Lower leg skin (tissue), 4 donors: ENCODE data around the gene SIPA1. TPM values are rescaled to one million over a fixed set of nuclear protein-coding genes. Genes with fewer than 3 reads are reported as not detected.

Experiments used
- DNase-seq, 2 donors: peaks; one replicate each; pipeline ENCODE4 v3.0.0-alpha.2; 2019; ENCODE audit warnings: low spot score in 2 of 2
- H3K4me3 ChIP-seq: fragments of 200-600 bp; sonication (generic); 2 replicates; pipeline ENCODE4 v1.5.1; 2017; ENCODE audit warnings: mild to moderate bottlenecking, low read depth; ENCODE audit not compliant: poor library complexity, severe bottlenecking
- CTCF ChIP-seq, 3 donors: fragments of 450-650 bp; IDR thresholded peaks; one replicate each; pipeline ENCODE4 v1.5.1; 2016; ENCODE audit warnings: antibody characterized with exemption in 3 of 3, mild to moderate bottlenecking in 3 of 3, moderate library complexity in 2 of 3
- POLR2A ChIP-seq, 2 donors: fragments of 450-650 bp; IDR thresholded peaks; one replicate each; pipeline ENCODE4 v1.6.1; 2016 to 2017; ENCODE audit warnings: antibody characterized with exemption in 2 of 2, mild to moderate bottlenecking in 1 of 2, moderate library complexity in 1 of 2
- WGBS, 2 donors: methylation state at CpG; one replicate each; pipeline ENCODE4 v1.1.5; 2018; 5-methylcytosine and 5-hydroxymethylcytosine counted together
- intact Hi-C: fragments of 100-400 bp; cut with DNase I; formaldehyde crosslinking; loops from one replicate; pipeline ENCODE4 v1.15.0; 2023; ENCODE audit warnings: low total_unique reads
- total RNA-seq, 4 donors: library from RNA; depleted of rRNA; stranded (reverse); fragments of >200 nt; gene quantifications; one replicate each; pipeline ENCODE4 v1.1.0, GENCODE V29; 2016

The SIPA1 gene
- total RNA-seq, 4 donors from 2014 or later, result 25.3 to 34.4 (median 28.6) TPM

GRCh38 chr11:65615950-65616574 lies 21.8 kb upstream of the SIPA1 start:
- intact Hi-C loops, result no loop called here
- 1 to 2% methylated on average over 19 to 29 of the region's 50 CpGs for WGBS, 2 donors
- no peak for DNase-seq
- no peak for TF ChIP-seq CTCF (IDR thresholded peaks at IDR 0.05)
- no peak for TF ChIP-seq POLR2A (IDR thresholded peaks at IDR 0.05)
- peak overlapping the region; percentile 79 for H3K4me3 ChIP-seq

GRCh38 chr11:65616575-65617001 lies 21.3 kb upstream of the SIPA1 start:
- 64 to 71% methylated on average over 10 of the region's 10 CpGs for WGBS, 2 donors
- H3K4me3 ChIP-seq, result peak overlapping the region; percentile 79
- intact Hi-C loops, result no loop called here

GRCh38 chr11:65617136-65617850 lies 20.6 kb upstream of the SIPA1 start:
- H3K4me3 ChIP-seq, result no peak overlapping the region

More at GRCh38 chr11:65616575-65617001, 21.3 kb upstream of the SIPA1 start:
- TF ChIP-seq POLR2A (IDR thresholded peaks at IDR 0.05), result no peak
- no peak for TF ChIP-seq CTCF (IDR thresholded peaks at IDR 0.05)
- DNase-seq, result no peak

GRCh38 chr11:65617990-65618751 lies 19.7 kb upstream of the SIPA1 start:
- no peak for TF ChIP-seq POLR2A (IDR thresholded peaks at IDR 0.05)
- TF ChIP-seq CTCF (IDR thresholded peaks at IDR 0.05), result no peak
- 95% methylated on average over 21 to 33 of the region's 33 CpGs for WGBS, 2 donors
- intact Hi-C loops, result no loop called here
- DNase-seq, result no peak
- no peak overlapping the region for H3K4me3 ChIP-seq

More at GRCh38 chr11:65617136-65617850, 20.6 kb upstream of the SIPA1 start:
- 90 to 92% methylated on average over 14 to 17 of the region's 17 CpGs for WGBS, 2 donors
- no peak for TF ChIP-seq CTCF (IDR thresholded peaks at IDR 0.05)
- TF ChIP-seq POLR2A (IDR thresholded peaks at IDR 0.05), result no peak
- no peak for DNase-seq
- intact Hi-C loops, result no loop called here

- intact Hi-C loops, result no loop called here
- H3K4me3 ChIP-seq, result no peak overlapping the region
- TF ChIP-seq POLR2A (IDR thresholded peaks at IDR 0.05), result no peak
- TF ChIP-seq CTCF (IDR thresholded peaks at IDR 0.05), result no peak
- no peak for DNase-seq
- WGBS, 2 donors, result 90 to 95% methylated on average over 14 of the region's 14 CpGs
Measured at GRCh38 chr11:65618763-65619162, 19.1 kb upstream of the SIPA1 start.
